H9 (cell line): Measurements from ENCODE around the gene EPS8L3. TPM values are rescaled to one million over a fixed set of nuclear protein-coding genes. Genes with fewer than 3 reads are reported as not detected.

Experiments used
- DNase-seq: peaks from one replicate; pipeline ENCODE4 v3.0.0-alpha.2; 2017
- H2AFZ ChIP-seq: one replicate; pipeline ENCODE4 v1.6.1; 2013; ENCODE audit warnings: mild to moderate bottlenecking, low read length, control low read depth, moderate library complexity
- H2AK5ac ChIP-seq: 2 replicates; pipeline ENCODE4 v1.6.1; 2013; ENCODE audit warnings: low read length, control low read depth, mixed read lengths; ENCODE audit not compliant: insufficient read length
- H2BK120ac ChIP-seq: one replicate; pipeline ENCODE4 v1.6.1; 2013; ENCODE audit warnings: low read depth, mild to moderate bottlenecking, low read length, control low read depth, inconsistent platforms; ENCODE audit not compliant: poor library complexity, severe bottlenecking
- H2BK12ac ChIP-seq: 2 replicates; pipeline ENCODE4 v1.6.1; 2013; ENCODE audit warnings: low read length, control low read depth, mixed read lengths, low read depth; ENCODE audit not compliant: insufficient read length
- H2BK15ac ChIP-seq: 2 replicates; pipeline ENCODE4 v1.6.1; 2013; ENCODE audit warnings: low read depth, low read length, control low read depth
- H2BK20ac ChIP-seq: one replicate; pipeline ENCODE4 v1.6.1; 2013; ENCODE audit warnings: low read depth, mild to moderate bottlenecking, low read length, control low read depth, inconsistent platforms; ENCODE audit not compliant: poor library complexity, severe bottlenecking
- H2BK5ac ChIP-seq: 2 replicates; pipeline ENCODE4 v1.6.1; 2013; ENCODE audit warnings: low read length, control low read depth, mixed read lengths; ENCODE audit not compliant: insufficient read length
- H3K14ac ChIP-seq: 2 replicates; pipeline ENCODE4 v1.6.1; 2013; ENCODE audit warnings: low read length, control low read depth; ENCODE audit not compliant: insufficient read depth
- H3K18ac ChIP-seq: 2 replicates; pipeline ENCODE4 v1.6.1; 2013; ENCODE audit warnings: low read depth, mild to moderate bottlenecking, mixed read lengths, low read length, control low read depth; ENCODE audit not compliant: insufficient read length
- H3K23ac ChIP-seq: 2 replicates; pipeline ENCODE4 v1.6.1; 2013; ENCODE audit warnings: low read length, control low read depth, mixed read lengths, low read depth; ENCODE audit not compliant: insufficient read length
- H3K23me2 ChIP-seq: 2 replicates; pipeline ENCODE4 v1.6.1; 2013; ENCODE audit warnings: low read depth, mild to moderate bottlenecking, mixed read lengths, low read length, control low read depth; ENCODE audit not compliant: insufficient read length, poor library complexity, severe bottlenecking
- H3K27ac ChIP-seq: 2 replicates; pipeline ENCODE4 v1.5.1; 2013; ENCODE audit warnings: low read length, control low read depth, mixed read lengths, low read depth; ENCODE audit not compliant: insufficient read length
- H3K27me3 ChIP-seq: 2 replicates; pipeline ENCODE4 v1.6.1; 2013; ENCODE audit warnings: low read length, control low read depth, inconsistent platforms; ENCODE audit not compliant: insufficient read depth
- H3K4ac ChIP-seq: 2 replicates; pipeline ENCODE4 v1.6.1; 2013; ENCODE audit warnings: low read depth, mild to moderate bottlenecking, control low read depth, inconsistent platforms, low read length, moderate library complexity
- H3K4me1 ChIP-seq: 2 replicates; pipeline ENCODE4 v1.6.1; 2013; ENCODE audit warnings: low read length, control low read depth, inconsistent platforms; ENCODE audit not compliant: insufficient read depth
- H3K4me2 ChIP-seq: 2 replicates; pipeline ENCODE4 v1.6.1; 2013; ENCODE audit warnings: low read length, control low read depth, mixed read lengths; ENCODE audit not compliant: insufficient read length, insufficient read depth
- H3K56ac ChIP-seq: 2 replicates; pipeline ENCODE4 v1.6.1; 2013; ENCODE audit warnings: low read depth, mild to moderate bottlenecking, mixed read lengths, low read length, control low read depth; ENCODE audit not compliant: insufficient read length
- H3K79me1 ChIP-seq: 2 replicates; pipeline ENCODE4 v1.6.1; 2013; ENCODE audit warnings: low read depth, mild to moderate bottlenecking, moderate library complexity, low read length, control low read depth, inconsistent platforms; ENCODE audit not compliant: insufficient read depth, poor library complexity, severe bottlenecking
- H3K79me2 ChIP-seq: 2 replicates; pipeline ENCODE4 v1.6.1; 2013; ENCODE audit warnings: low read length, control low read depth, inconsistent platforms; ENCODE audit not compliant: insufficient read depth
- H3K9ac ChIP-seq: 2 replicates; pipeline ENCODE4 v1.6.1; 2013; ENCODE audit warnings: low read length, control low read depth, mixed read lengths; ENCODE audit not compliant: insufficient read length; ENCODE audit errors: extremely low read depth
- H3K9me3 ChIP-seq: one replicate; pipeline ENCODE4 v1.6.1; 2013; ENCODE audit warnings: low read depth, low read length, inconsistent platforms; ENCODE audit not compliant: control insufficient read depth
- H3T11ph ChIP-seq: one replicate; pipeline ENCODE4 v1.6.1; 2013; ENCODE audit warnings: mild to moderate bottlenecking, low read length, control low read depth, inconsistent platforms
- H4K20me1 ChIP-seq: one replicate; pipeline ENCODE4 v1.6.1; 2013; ENCODE audit not compliant: control insufficient read depth, insufficient read length, insufficient read depth
- H4K5ac ChIP-seq: 2 replicates; pipeline ENCODE4 v1.6.1; 2013; ENCODE audit warnings: low read depth, mild to moderate bottlenecking, mixed read lengths, low read length, control low read depth; ENCODE audit not compliant: insufficient read length
- H4K8ac ChIP-seq: replicated peaks from 2 replicates; pipeline ENCODE4 v1.6.1; 2013; ENCODE audit warnings: low read length, control low read depth, mixed read lengths, low read depth; ENCODE audit not compliant: insufficient read length
- H4K91ac ChIP-seq: 2 replicates; pipeline ENCODE4 v1.6.1; 2013; ENCODE audit warnings: low read depth, mild to moderate bottlenecking, moderate library complexity, mixed read lengths, low read length, control low read depth; ENCODE audit not compliant: insufficient read length
- H3K27ac Mint-ChIP-seq, 3 experiments: 2 replicates in 2 of 3; 3 replicates in 1 of 3; pipeline ENCODE4 v1.8.0; 2020 to 2021; ENCODE audit warnings: mixed read lengths in 3 of 3, mild to moderate bottlenecking in 1 of 3, moderate library complexity in 1 of 3
- H3K27me3 Mint-ChIP-seq: 2 replicates; pipeline ENCODE4 v1.8.0; 2021; ENCODE audit warnings: low read depth, mild to moderate bottlenecking, moderate library complexity, mixed read lengths
- H3K36me3 Mint-ChIP-seq, 3 experiments: 2 replicates in 2 of 3; 3 replicates in 1 of 3; pipeline ENCODE4 v1.8.0; 2020 to 2021; ENCODE audit warnings: low read depth in 3 of 3, mixed read lengths in 3 of 3; ENCODE audit not compliant: insufficient read depth in 1 of 3
- H3K4me1 Mint-ChIP-seq, 2 experiments: 2 replicates each; pipeline ENCODE4 v1.8.0; 2020; ENCODE audit warnings: mixed read lengths in 2 of 2
- H3K4me3 Mint-ChIP-seq, 2 experiments: 2 replicates in 1 of 2; 3 replicates in 1 of 2; pipeline ENCODE4 v1.8.0; 2020 to 2021; ENCODE audit warnings: mild to moderate bottlenecking in 2 of 2, mixed read lengths in 2 of 2, moderate library complexity in 1 of 2
- H3K9me3 Mint-ChIP-seq, 2 experiments: 2 replicates in 1 of 2; 3 replicates in 1 of 2; pipeline ENCODE4 v1.8.0; 2020; ENCODE audit warnings: mild to moderate bottlenecking in 2 of 2, mixed read lengths in 2 of 2, moderate library complexity in 1 of 2
- WGBS: extraction: QIAGEN DNeasy Blood & Tissue Kit; methylation state at CpG from one replicate; pipeline ENCODE4 v1.1.7; 2013; ENCODE audit warnings: missing lambda C conversion rate, low lambda C conversion rate, mixed read lengths; ENCODE audit not compliant: insufficient read length; ENCODE audit errors: extremely low coverage; 5-methylcytosine and 5-hydroxymethylcytosine counted together
- total RNA-seq: library from RNA; stranded (reverse); gene quantifications from 2 replicates; pipeline ENCODE4 v1.2.1, GENCODE V29; 2021
- TF ChIP-seq, protein P1 (sequence below): fragments of 200-600 bp; sonication (generic); conservative IDR thresholded peaks from 3 replicates; pipeline ENCODE4 v1.8.0; 2021; ENCODE audit warnings: antibody characterized with exemption, mild to moderate bottlenecking

Gene EPS8L3
- total RNA-seq, 1 experiment from 2014 or later = not detected

DNA sequence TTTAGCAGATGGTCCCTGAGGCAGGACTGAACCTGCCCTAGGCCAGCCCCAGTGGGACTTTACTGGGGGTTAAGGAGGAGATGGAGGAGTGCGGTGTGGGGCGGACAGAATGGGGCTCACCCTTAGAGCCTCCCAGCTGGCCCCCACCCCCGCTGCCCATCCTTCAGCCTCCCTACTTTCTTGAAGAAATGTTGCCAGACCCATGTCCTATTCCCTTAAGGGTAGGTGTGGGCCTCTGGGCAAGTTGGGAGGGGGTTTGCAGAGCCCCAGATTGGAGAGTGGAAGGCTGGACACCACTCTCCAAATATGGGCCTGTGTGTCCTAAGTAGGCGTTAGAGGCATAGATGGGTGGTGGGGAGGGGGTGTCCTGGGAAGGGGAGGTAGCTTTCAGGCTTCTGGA lies 19.2 kb upstream of the EPS8L3 start:
- TF ChIP-seq, protein P1, sequence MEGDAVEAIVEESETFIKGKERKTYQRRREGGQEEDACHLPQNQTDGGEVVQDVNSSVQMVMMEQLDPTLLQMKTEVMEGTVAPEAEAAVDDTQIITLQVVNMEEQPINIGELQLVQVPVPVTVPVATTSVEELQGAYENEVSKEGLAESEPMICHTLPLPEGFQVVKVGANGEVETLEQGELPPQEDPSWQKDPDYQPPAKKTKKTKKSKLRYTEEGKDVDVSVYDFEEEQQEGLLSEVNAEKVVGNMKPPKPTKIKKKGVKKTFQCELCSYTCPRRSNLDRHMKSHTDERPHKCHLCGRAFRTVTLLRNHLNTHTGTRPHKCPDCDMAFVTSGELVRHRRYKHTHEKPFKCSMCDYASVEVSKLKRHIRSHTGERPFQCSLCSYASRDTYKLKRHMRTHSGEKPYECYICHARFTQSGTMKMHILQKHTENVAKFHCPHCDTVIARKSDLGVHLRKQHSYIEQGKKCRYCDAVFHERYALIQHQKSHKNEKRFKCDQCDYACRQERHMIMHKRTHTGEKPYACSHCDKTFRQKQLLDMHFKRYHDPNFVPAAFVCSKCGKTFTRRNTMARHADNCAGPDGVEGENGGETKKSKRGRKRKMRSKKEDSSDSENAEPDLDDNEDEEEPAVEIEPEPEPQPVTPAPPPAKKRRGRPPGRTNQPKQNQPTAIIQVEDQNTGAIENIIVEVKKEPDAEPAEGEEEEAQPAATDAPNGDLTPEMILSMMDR = no peak
- no CpG with 5 or more reads among the region's 4 CpGs for WGBS
- H3K4me1 ChIP-seq = 0 out of 2 replicates have a peak, but pooled peaks cover 2% of the 10 kb centered on the region
- H2BK15ac ChIP-seq = no peak overlapping the region
- Mint-ChIP-seq H3K4me1 (peaks cover 21 to 29% of the 10 kb centered on the region in 2 experiments), H3K4me3 (no peak overlapping the region; a peak in 1 of 5 replicates), H3K27me3 (peaks cover 2% of the 10 kb centered on the region; the same call in 1 of the 2 replicates), H3K36me3 (peaks cover 0 to 8% (median 0%) of the 10 kb centered on the region in 3 experiments; a peak in 4 of 7 replicates), H3K9me3 (peaks cover 2 to 10% of the 10 kb centered on the region in 2 experiments; a peak in 3 of 5 replicates), H3K27ac (peak overlapping the region in 1 of 3 experiments; percentile 21; a peak in 2 of 7 replicates)
- no peak overlapping the region for H2BK12ac ChIP-seq
- no peak overlapping the region for H2AK5ac ChIP-seq
- no peak overlapping the region for H3K56ac ChIP-seq
- no peak overlapping the region for H3K27ac ChIP-seq
- no peak overlapping the region for H2BK5ac ChIP-seq
- H3K14ac ChIP-seq = no peak overlapping the region
- H3K23ac ChIP-seq = no peak overlapping the region
- no peak overlapping the region for H3T11ph ChIP-seq
- no peaks in the 10 kb centered on the region for H4K20me1 ChIP-seq
- H3K9ac ChIP-seq = no peak overlapping the region
- H2BK120ac ChIP-seq = no peak overlapping the region
- H3K9me3 ChIP-seq = no peaks in the 10 kb centered on the region
- no peak overlapping the region for H3K18ac ChIP-seq
- no peak overlapping the region for H3K4ac ChIP-seq
- H4K8ac ChIP-seq = no peak overlapping the region
- no peak overlapping the region for H4K91ac ChIP-seq
- no peak overlapping the region for H2AFZ ChIP-seq
- no peak overlapping the region for H3K4me2 ChIP-seq
- H2BK20ac ChIP-seq = no peak overlapping the region
- no peak for DNase-seq
- H4K5ac ChIP-seq = no peak overlapping the region
- no peaks in the 10 kb centered on the region for H3K79me1 ChIP-seq
- H3K27me3 ChIP-seq = no peaks in the 10 kb centered on the region
- no peaks in the 10 kb centered on the region for H3K79me2 ChIP-seq
- no peaks in the 10 kb centered on the region for H3K23me2 ChIP-seq
